Sciatic nerve (tissue), 2 donors: ENCODE measurements around the gene SLC34A1. TPM values are rescaled to one million over a fixed set of nuclear protein-coding genes. Genes with fewer than 3 reads are reported as not detected.

Experiments
- ATAC-seq: fragments of 200-7000 bp; cut with Tn5 transposase; one replicate; pipeline ENCODE4 v1.9.1; 2020; ENCODE audit warnings: mild to moderate bottlenecking, moderate library complexity
- DNase-seq: peaks from one replicate; pipeline ENCODE4 v3.0.0-alpha.2; 2020; ENCODE audit warnings: low spot score
- intact Hi-C: fragments of 100-400 bp; cut with DNase I; formaldehyde crosslinking; loops from one replicate; pipeline ENCODE4 v1.14.2; 2022
- total RNA-seq: library from RNA; stranded (reverse); fragmentation: NEBNext Ultra II Directional; extraction: Animal tissue kit (Norgen Biotek cat#: 25700); gene quantifications from one replicate; pipeline ENCODE4 v1.2.1, GENCODE V29; 2021
- donor health status: DM: no; HTN: no; CAD: no.
- donor health status: DM: no; HTN: no; CAD: no.

SLC34A1 gene
- total RNA-seq, 1 donor from 2014 or later, result not detected

DNA sequence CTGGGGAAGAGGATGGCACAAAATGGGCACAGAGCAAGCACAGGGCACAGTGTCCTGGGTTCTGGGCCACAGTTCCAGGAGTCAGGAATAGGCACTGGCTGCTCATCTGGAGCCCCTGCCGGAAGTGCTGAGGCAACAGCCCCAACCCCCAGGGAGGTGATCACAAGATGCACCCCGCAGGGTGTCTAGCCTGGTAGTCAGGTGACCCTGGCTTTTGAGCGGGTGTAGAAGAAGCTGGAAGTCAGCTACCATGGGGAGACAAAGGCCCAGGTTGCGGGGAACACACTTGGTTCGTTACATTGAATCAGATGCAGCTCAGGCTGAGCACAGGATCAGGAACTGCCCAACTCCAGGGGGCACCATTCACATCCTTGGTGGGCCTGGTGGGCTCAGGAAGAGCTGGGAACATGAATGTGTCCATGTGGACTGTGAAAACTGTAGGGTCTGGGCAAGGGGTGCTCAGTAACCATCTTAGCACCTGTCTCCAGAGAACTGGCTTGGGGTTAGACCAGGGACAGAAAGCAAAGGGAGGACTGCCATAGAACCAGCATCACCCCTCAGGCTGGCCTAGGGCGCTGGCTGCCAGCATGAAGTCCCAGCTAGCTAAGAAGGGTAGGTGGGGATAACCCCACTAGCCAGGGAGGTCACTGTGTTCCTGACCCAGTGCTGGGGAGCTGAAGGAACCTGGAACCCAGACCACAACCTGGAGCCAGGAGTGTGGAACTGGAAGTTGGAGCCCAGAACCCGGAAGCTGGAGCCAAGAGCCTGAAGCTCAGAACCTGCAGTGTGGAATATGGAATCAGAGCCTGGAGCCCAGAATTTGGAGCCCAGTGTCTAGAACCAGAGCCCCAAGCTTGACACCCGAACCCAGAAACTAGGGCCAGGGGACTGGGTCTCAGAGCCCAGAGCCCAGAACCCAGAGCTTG lies 6.1 kb upstream of the SLC34A1 start:
- no peak for DNase-seq
- no peak for ATAC-seq
- intact Hi-C loops, result no loop called here

DNA sequence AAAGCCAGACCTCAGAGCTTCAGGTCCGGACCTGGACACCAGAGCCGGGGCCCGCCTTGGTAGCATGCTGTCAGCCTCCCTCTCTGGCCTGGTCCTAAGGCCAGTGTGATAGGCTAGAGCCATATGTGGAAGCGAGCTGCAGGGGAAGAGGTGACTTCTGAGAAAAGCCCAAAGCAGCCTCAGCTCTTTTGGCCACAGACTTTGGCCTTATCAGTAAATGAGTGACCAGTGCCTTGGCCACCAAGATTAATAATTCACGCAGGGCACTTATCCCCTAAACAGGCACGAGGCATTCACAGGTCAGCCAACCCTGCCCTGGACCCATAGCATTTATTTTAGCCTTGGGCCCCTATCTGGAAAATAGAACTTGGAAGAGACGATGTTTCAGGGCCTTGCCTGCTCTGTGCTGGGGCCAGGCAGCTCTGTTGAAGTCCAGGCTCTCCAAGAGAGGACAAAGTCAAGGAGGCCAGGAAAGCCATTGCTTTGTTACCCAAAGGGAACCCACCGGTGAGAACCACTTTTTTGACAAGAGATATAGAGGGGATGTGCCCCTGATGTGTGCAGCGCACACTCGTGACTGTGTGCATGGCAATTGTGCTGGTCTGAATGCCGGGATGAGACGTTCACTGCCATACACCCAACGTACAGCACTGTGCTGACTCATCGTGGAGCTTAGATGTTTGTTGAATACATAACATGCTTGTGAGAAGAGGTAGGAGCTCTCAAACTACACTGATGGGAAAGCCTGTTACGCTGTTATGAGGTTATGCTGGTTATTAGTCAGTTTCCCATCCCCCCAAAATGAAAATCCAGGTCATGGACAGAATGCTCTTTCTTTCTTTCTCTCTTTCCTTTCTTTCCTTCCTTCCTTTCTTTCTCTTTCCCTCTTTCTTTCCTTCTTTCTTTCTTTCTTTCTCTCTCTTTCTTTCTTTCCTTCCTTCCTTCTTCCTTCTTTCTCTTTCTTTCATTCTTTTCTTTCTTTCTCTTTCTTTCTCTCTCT lies 5.0 kb upstream of the SLC34A1 start:
- no peak for DNase-seq
- intact Hi-C loops, result no loop called here
- no peak for ATAC-seq

DNA sequence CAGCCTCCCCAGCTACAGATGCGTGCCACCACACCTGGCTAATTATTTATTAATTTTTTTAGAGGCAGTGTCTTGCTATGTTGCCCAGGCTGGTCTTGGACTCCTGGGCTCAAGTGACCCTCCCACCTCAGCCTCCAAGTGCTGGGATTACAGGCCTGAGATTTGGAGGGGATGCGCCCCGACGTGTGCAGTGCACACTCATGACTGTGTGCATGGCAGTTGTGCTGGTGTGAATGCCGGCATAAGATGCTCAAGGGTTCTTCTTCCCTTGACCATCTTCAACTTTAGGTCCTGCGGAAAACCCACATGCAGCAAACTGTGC lies 3.5 kb upstream of the SLC34A1 start:
- intact Hi-C loops, result no loop called here
- no peak for ATAC-seq

DNA sequence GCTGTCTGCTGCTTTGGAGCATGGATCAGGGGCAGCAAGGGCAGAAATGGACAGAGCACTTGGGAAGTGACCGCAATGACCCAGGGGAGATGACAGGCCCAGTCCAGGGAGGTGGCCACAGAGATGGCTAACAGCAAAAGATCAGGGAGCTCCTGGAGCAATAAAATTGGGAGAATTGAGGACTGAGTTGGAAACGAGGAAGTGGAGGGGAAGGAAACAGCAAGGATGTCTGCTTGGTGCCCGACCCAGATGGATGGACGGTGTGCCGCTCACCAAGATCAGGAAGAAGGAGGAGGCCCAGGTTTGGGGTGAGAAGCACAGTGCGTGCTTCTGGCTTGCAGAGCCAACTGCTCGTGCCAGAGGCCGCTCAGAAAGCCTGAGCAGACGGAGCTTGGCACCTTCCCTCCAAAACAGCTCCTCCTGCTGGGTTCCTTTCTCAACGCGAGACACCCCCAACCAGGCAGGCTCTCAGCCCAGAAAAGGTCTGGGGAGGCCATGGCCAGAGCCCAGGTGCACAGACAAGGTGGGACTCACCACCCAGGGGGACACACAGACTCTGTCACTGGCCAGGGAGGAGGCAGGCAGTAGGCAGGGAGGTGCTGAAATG lies 1.7 kb upstream of the SLC34A1 start:
- ATAC-seq, result no peak
- intact Hi-C loops, result no loop called here

More for the DNA sequence above, 3.5 kb upstream of the SLC34A1 start:
- DNase-seq, result no peak

DNA sequence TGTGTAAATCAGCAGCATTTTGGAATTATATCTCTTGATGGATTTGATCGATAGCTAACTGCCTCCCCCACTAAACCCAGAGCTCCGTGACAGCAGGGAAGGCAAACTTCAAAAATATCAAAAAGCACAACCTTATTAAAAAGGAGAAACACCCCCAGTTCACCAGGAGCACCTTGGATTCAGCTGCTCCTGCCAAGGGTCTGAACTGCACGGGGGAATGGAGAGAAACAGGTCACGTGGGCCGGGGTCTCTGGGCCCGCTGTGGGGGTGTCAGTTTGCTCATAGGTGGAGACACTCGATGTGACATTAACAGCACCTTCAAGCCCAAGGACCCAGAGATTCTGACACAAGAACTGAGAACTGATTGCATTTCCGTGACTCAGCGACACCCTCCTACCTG lies 1.1 kb upstream of the SLC34A1 start:
- DNase-seq (no peak), ATAC-seq (no peak)
- intact Hi-C loops, result no loop called here

More for the DNA sequence above, 1.7 kb upstream of the SLC34A1 start:
- no peak for DNase-seq

DNA sequence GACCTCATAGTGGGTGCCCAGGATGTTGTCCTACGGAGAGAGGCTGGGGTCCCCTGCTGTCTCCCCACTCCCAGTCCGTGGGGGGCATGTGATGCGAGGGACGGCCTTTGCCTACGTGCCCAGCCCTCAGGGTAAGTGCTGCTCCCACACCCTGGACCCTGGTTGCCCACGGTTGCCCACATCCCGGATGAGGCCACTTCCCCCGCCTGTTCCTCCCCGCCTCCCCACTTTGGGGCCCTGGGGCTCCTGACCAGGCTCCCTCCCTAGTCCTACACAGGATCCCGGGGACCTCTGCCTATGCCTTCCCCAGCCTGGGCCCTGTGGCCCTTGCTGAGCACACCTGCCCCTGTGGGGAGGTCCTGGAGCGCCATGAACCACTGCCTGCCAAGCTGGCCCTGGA lies 1.5 kb downstream of the SLC34A1 start:
- no peak for ATAC-seq
- intact Hi-C loops, result no loop called here
- DNase-seq, result no peak

DNA sequence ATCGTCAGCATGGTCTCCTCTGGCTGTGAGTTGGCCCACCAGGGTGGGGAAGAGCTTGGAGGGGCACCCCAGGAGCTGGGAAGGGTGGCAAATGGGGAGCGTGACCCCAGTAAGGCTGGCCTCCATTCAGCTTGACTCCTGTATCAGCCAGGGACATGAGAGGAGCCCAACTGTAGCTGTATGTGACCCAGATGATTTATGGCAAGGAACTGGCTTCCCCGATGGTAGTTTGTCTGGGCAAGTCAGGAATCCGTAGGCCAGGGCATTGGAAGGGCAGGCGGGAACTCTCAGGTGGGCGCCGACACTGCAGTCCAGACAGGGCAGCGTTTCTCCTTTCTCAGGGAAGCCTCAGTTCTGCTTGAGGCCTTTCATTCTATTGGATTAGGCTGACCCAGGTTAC lies 2.3 kb downstream of the SLC34A1 start:
- DNase-seq (no peak), ATAC-seq (no peak)
- intact Hi-C loops, result no loop called here

DNA sequence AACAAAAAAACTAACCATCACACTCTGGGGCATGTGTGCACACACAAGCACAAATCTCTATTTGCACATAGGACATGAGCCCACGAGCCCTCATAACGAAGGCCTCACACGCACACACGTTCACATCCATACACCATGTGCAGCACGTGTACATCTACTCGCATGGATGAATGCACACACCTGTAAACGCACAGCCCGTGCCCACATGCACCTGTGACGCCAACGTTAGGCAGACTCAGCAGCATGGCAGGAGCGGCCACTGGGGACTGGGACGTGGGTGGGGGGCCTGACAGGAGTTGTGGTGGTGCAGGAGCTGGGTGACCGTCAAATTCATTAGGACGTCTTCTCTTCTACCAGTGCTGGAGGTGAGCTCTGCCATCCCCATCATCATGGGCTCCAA lies 3.2 kb downstream of the SLC34A1 start:
- intact Hi-C loops, result no loop called here
- no peak for ATAC-seq
- DNase-seq, result no peak

DNA sequence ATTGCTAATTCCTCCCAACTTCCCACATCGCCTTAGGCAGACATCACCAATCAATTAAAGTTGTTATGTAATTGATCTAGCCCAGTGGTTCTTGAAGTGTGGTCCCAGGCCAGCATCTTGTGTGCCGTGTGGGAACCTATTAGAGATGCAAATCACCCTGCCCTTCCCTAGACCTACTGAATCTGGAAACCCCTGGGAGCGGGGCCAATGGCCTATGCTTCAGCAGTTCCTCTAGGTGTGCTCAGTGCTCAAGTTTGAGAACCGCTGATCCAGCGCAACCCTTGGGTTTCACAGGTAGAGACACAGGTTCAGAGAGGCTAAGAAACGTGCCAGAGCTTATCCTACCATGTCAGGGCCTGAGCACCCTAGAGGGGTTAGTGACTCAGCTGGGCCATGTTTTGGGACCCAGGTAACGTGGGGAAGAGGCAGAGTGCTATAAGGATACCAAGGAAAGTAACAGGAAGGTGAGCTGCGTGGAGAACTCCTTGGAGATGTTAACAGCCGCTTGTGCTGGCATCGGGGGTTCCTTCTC lies 4.4 kb downstream of the SLC34A1 start:
- DNase-seq (no peak), ATAC-seq (no peak)
- intact Hi-C loops, result no loop called here

DNA sequence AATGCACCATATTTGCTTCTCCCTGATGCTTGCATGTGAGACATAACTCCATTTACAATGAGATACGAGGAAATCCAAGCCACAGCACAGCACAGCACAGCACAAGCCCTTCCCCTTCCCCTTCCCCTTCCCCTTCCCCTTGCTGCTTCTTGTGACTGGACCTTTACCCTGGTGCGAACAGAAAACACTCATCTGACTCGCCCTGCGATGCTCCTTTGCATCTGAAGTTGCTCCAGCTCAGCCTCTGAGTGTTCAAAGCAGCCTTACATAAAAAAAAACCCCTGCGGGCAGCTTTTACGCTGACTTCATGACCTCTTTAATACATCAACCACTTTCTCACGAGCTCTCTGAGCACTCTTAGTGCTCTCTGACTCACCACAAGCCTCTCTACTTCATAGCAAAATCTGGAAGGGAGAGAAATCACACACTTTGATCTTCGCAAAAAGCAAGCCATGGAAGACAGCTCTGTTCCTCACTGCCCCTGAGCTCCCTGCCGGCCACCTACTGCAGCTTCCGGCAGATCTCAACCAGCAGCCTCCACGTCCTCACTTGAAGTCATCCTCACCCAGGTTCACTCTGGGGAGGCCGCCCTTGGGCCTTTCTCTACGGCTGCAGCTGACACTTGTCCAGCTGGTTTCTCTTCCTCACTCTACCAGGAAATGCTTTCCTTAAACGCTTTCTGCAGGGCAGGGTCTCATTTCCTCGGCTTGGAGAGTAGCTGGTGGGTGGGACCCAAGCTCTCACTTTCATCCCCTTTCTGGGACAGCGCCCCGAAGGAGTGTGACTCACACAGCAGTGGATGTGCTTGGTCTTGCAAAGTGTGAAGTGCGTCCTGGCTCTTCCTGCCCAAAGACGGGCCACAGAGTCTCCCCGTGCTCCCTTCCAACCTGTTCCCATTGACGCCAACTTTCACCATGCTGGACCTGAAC lies 5.3 kb downstream of the SLC34A1 start:
- ATAC-seq, result no peak
- DNase-seq, result no peak
- intact Hi-C loops, result loop anchor here (5.0 kb wide), 1 partner anchor 113 kb away; no protein-coding TSS in a partner anchor

DNA sequence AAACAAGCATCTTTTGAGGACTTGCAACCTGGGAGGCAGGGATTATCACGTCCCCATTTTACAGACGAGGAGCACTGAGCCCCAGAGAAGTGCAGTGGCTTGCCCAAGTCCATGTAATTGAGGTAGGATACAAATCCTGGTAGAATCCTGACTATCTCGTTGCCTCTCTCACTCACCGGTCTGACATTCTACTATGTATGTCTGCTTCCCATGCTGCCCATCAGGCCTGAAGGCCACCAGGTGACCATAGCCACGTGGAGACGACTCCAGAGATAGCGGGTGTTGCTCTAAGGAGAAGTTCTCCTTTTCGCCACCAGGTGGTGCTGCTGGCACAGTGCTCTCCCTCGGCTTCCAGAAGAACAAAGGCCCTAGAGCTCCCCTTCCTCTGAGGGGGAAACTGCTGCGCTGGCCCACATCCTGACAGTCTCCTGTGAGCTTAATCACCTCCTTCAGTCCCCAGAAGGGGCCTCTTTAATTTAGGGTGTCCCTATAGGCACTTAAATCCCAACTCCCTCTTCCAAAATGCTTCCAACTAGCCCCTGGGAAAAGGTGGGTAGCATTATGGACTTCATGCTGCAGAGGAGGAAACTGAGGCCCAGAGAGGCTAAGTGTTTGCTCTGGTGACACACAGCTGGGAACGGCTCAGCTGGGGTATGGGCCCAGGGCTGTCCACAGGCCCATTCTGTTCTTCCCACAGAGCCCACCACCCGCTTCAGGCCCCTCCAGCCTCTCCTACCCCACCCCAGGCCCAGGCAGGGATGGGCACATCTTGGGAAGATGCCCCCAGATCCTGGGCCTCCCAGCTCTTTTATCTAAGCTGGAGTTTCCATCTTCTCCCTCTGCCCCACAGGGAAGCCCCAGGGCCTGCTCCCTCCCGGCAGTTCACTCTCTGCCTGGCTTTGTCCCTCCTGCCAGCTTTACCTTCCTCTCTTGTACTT lies 6.4 kb downstream of the SLC34A1 start:
- DNase-seq (peak; percentile 87), ATAC-seq (peak; percentile 89)
- intact Hi-C loops, result loop anchor here (5.0 kb wide), 1 partner anchor 112 kb away; no protein-coding TSS in a partner anchor

DNA sequence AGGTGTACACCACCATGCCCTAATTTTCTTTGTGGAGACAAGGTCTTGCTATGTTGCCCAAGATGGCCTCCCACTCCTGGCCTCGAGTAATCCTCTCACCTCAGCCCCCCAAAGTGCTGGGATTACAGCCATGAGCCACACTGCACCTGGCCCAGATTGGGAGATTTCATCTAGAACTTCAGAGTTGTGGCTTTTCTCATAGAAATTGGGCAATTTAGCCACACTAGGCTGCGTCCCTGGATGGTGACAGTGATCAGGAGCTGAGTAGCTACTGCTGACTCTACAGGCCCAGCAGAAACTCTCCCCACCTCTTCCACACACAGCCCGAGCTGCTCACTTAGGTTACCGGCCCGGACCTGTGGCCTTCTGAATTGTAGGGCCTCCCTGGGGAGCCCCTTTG lies 8.5 kb downstream of the SLC34A1 start:
- ATAC-seq (no peak), DNase-seq (no peak)
- intact Hi-C loops, result loop anchor here (5.0 kb wide), 1 partner anchor 110 kb away; no protein-coding TSS in a partner anchor

DNA sequence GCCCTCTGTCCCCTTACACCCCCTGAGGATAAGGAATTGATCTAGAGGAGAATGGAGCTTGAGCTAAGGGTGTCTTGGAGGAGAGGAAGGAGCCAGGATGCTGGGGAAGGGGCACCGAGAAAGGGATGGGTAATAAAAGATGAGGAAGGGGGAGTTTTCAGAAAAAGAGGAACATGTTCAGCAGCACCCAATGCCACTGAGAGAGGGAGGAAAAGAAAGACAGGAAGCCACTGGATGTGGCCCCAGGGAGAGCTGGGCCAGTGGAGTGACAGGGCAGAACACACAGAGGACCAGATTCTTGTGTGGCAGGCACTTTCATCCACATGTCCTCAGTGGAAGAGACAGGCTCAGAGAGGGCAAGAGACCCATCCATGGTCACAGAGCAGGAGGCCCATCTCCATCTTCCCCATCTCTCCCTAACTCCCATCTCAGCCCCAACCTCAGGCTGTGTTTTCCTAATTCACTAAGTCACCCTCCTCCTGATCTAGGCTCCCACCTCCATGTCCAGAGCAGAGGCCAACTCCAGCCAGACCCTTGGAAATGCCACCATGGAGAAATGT lies 9.1 kb downstream of the SLC34A1 start:
- intact Hi-C loops, result loop anchor here (5.0 kb wide), 1 partner anchor 109 kb away; no protein-coding TSS in a partner anchor
- no peak for ATAC-seq
- DNase-seq, result no peak

DNA sequence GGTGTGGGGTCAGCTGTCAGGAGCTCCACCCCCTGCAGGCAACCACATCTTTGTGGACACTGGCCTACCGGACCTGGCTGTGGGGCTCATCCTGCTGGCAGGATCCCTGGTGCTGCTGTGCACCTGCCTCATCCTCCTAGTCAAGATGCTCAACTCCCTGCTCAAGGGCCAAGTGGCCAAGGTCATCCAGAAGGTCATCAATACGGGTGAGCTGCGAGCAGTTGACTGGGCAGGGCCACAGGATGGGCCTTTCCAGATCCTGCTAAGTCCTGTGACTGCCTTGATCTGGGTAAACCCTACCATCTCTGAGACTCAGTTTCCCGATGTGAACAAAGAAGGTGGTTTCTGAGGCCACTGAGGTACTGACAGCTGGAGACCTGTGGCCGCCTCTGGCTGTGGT lies 9.8 kb downstream of the SLC34A1 start:
- ATAC-seq, result no peak
- intact Hi-C loops, result loop anchor here (5.0 kb wide), 1 partner anchor 108 kb away; no protein-coding TSS in a partner anchor
- no peak for DNase-seq

DNA sequence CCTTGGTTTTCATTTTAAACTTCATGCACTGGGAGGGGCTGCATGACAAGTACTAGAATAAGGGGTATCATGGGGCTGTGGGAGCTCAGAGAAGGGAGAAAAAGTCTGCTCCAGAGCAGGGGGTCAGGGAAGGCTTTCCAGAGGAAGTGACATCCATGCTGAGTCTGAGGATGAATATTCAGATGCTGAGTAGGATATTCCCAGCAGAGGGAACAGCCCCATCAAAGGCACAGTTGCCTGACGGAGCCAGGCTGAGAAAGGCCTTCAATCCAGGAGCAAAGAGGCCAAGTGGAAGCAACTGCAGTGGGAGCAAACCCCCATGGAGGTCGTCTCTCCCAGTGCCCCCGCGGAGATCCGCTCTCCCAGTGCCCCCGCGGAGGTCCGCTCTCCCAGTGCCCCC lies 11.8 kb downstream of the SLC34A1 start:
- ATAC-seq, result no peak
- intact Hi-C loops, result no loop called here
- no peak for DNase-seq

DNA sequence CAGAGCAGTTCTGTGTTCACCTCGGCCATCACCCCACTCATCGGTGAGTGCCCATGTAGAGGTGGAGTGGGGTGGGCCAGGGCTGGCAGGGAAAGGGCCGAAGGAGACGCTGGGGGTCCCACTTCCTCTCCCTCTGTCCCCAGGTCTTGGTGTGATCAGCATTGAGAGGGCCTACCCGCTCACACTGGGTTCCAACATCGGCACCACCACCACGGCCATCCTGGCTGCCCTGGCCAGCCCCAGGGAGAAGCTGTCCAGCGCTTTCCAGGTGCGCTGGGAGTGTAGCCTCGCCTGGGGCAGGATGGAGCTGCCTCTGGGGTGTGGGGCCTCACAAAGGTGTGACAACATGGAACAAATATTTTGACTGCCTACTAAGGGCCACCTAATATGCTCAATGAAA lies 12.6 kb downstream of the SLC34A1 start:
- intact Hi-C loops, result no loop called here

More for the DNA sequence above, 12.6 kb downstream of the SLC34A1 start:
- ATAC-seq (no peak), DNase-seq (no peak)
